HEK293 (cell line): ENCODE data around the gene MPP4.

Experiments used
- CTCF ChIA-PET: fragments of 350-600 bp; formaldehyde crosslinking; extraction: SDS; loops from one replicate; lab custom pipeline; 2021; ENCODE audit warnings: antibody characterized with exemption; lab: Yijun Ruan, JAX
- POLR2A ChIA-PET: fragments of 300-600 bp; formaldehyde crosslinking; extraction: SDS; loops from one replicate; lab custom pipeline; 2020; ENCODE audit warnings: antibody characterized with exemption, inconsistent platforms; lab: Yijun Ruan, JAX
- H3K27ac ChIP-seq: fragments of 200-500 bp; sonication (Bioruptor generic); 2 replicates; pipeline ENCODE4 v1.5.1; 2014; ENCODE audit warnings: low read depth, low read length, control low read depth, inconsistent platforms; ENCODE audit errors: extremely low read depth
- H3K36me3 ChIP-seq, 2 experiments: fragments of 200-500 bp in 1 of 2; sonication (Bioruptor generic) in 1 of 2; 1 replicate in 1 of 2; 2 replicates in 1 of 2; pipeline ENCODE4 v1.5.1; 2014 to 2017; ENCODE audit warnings: inconsistent platforms in 2 of 2, low read length in 2 of 2; ENCODE audit not compliant: control insufficient read depth in 2 of 2, insufficient read depth in 1 of 2
- H3K4me1 ChIP-seq: fragments of 200-500 bp; sonication (Bioruptor generic); 2 replicates; pipeline ENCODE4 v1.5.1; 2014; ENCODE audit warnings: mild to moderate bottlenecking, low read length, inconsistent platforms; ENCODE audit not compliant: control insufficient read depth, insufficient read depth
- H3K4me3 ChIP-seq: 2 replicates; pipeline ENCODE4 v1.5.1; 2011; ENCODE audit warnings: low read depth, mild to moderate bottlenecking, control low read depth, low read length, moderate library complexity
- H3K9me3 ChIP-seq: fragments of 200-500 bp; sonication (Bioruptor generic); 2 replicates; pipeline ENCODE4 v1.5.1; 2014; ENCODE audit warnings: low read depth, low read length, inconsistent platforms; ENCODE audit not compliant: control insufficient read depth, insufficient read depth
- AEBP2 ChIP-seq: fragments of 450-650 bp; formaldehyde crosslinking; IDR thresholded peaks from 2 replicates; pipeline ENCODE4 v1.5.1; 2016; ENCODE audit warnings: missing biosample characterization, missing genetic modification characterization, borderline replicate concordance
- HOXD13 ChIP-seq: sonication (generic); formaldehyde crosslinking; IDR thresholded peaks from 2 replicates; pipeline ENCODE4 v1.8.0; 2022; ENCODE audit warnings: missing genetic modification reagents, borderline replicate concordance
- KLF16 ChIP-seq: fragments of 450-650 bp; formaldehyde crosslinking; IDR thresholded peaks from 2 replicates; pipeline ENCODE4 v1.5.1; 2017; ENCODE audit warnings: missing biosample characterization, missing genetic modification characterization
- KLF9 ChIP-seq: fragments of 450-650 bp; formaldehyde crosslinking; IDR thresholded peaks from 2 replicates; pipeline ENCODE4 v1.5.1; 2016; ENCODE audit warnings: missing biosample characterization, missing genetic modification characterization, low read depth
- SETDB1 ChIP-seq: IDR thresholded peaks from one replicate; pipeline ENCODE4 v1.6.1; 2017; ENCODE audit warnings: mild to moderate bottlenecking, low read length, moderate library complexity, mixed read lengths; ENCODE audit not compliant: insufficient read length
- ZBTB21 ChIP-seq: fragments of 450-650 bp; formaldehyde crosslinking; IDR thresholded peaks from 2 replicates; pipeline ENCODE4 v1.5.1; 2017; ENCODE audit warnings: missing biosample characterization, missing genetic modification characterization
- ZFP41 ChIP-seq: fragments of 450-650 bp; formaldehyde crosslinking; IDR thresholded peaks from 2 replicates; pipeline ENCODE4 v1.5.1; 2016; ENCODE audit warnings: missing biosample characterization, missing genetic modification characterization, borderline replicate concordance
- ZNF16 ChIP-seq: fragments of 450-650 bp; formaldehyde crosslinking; IDR thresholded peaks from 2 replicates; pipeline ENCODE4 v1.5.1; 2016; ENCODE audit warnings: low read depth, missing biosample characterization, missing genetic modification characterization
- ZNF169 ChIP-seq: fragments of 450-650 bp; formaldehyde crosslinking; IDR thresholded peaks from 2 replicates; pipeline ENCODE4 v1.5.1; 2016; ENCODE audit warnings: missing biosample characterization, missing genetic modification characterization
- ZNF184 ChIP-seq: fragments of 450-650 bp; IDR thresholded peaks from 2 replicates; pipeline ENCODE4 v1.5.1; 2018; ENCODE audit warnings: missing biosample characterization, mild to moderate bottlenecking, missing genetic modification characterization
- ZNF211 ChIP-seq: fragments of 450-650 bp; formaldehyde crosslinking; IDR thresholded peaks from 2 replicates; pipeline ENCODE4 v1.5.1; 2016; ENCODE audit warnings: low read depth, missing biosample characterization, missing genetic modification characterization
- ZNF221 ChIP-seq: fragments of 450-650 bp; formaldehyde crosslinking; IDR thresholded peaks from 2 replicates; pipeline ENCODE4 v1.5.1; 2017; ENCODE audit warnings: missing biosample characterization, missing genetic modification characterization, borderline replicate concordance
- ZNF223 ChIP-seq: fragments of 450-650 bp; formaldehyde crosslinking; IDR thresholded peaks from 2 replicates; pipeline ENCODE4 v1.5.1; 2016; ENCODE audit warnings: missing biosample characterization, missing genetic modification characterization
- ZNF366 ChIP-seq: fragments of 450-650 bp; formaldehyde crosslinking; conservative IDR thresholded peaks from 2 replicates; pipeline ENCODE4 v1.5.1; 2016; ENCODE audit warnings: missing biosample characterization, missing genetic modification characterization
- ZNF391 ChIP-seq: fragments of 450-650 bp; formaldehyde crosslinking; IDR thresholded peaks from 2 replicates; pipeline ENCODE4 v1.5.1; 2016; ENCODE audit warnings: low read depth, missing biosample characterization, missing genetic modification characterization, borderline replicate concordance
- ZNF530 ChIP-seq: fragments of 450-650 bp; formaldehyde crosslinking; IDR thresholded peaks from 2 replicates; pipeline ENCODE4 v1.5.1; 2016; ENCODE audit warnings: low read depth, missing biosample characterization, missing genetic modification characterization
- ZNF664 ChIP-seq: fragments of 450-650 bp; formaldehyde crosslinking; IDR thresholded peaks from 2 replicates; pipeline ENCODE4 v1.5.1; 2016; ENCODE audit warnings: missing biosample characterization, missing genetic modification characterization
- ZNF670 ChIP-seq: fragments of 450-650 bp; formaldehyde crosslinking; IDR thresholded peaks from 2 replicates; pipeline ENCODE4 v1.5.1; 2016; ENCODE audit warnings: missing biosample characterization, missing genetic modification characterization, low read depth
- ZNF768 ChIP-seq: fragments of 450-650 bp; formaldehyde crosslinking; IDR thresholded peaks from 2 replicates; pipeline ENCODE4 v1.5.1; 2018; ENCODE audit warnings: missing biosample characterization, mild to moderate bottlenecking, missing genetic modification characterization
- ZSCAN30 ChIP-seq: fragments of 450-650 bp; IDR thresholded peaks from 2 replicates; pipeline ENCODE4 v1.5.1; 2018; ENCODE audit warnings: missing biosample characterization, mild to moderate bottlenecking, missing genetic modification characterization, moderate library complexity
- ZXDB ChIP-seq: fragments of 450-650 bp; formaldehyde crosslinking; IDR thresholded peaks from 2 replicates; pipeline ENCODE4 v1.5.1; 2016; ENCODE audit warnings: missing biosample characterization, missing genetic modification characterization
- TF ChIP-seq, protein P1 (sequence below): fragments of 450-650 bp; formaldehyde crosslinking; IDR thresholded peaks from 2 replicates; pipeline ENCODE4 v1.5.1; 2016; ENCODE audit warnings: missing biosample characterization, missing genetic modification characterization
- TF ChIP-seq, protein P2 (sequence below): fragments of 450-650 bp; formaldehyde crosslinking; IDR thresholded peaks from 2 replicates; pipeline ENCODE4 v1.5.1; 2016; ENCODE audit warnings: missing biosample characterization, missing genetic modification characterization
- TF ChIP-seq, protein P3 (sequence below): fragments of 450-650 bp; formaldehyde crosslinking; IDR thresholded peaks from 2 replicates; pipeline ENCODE4 v1.5.1; 2016; ENCODE audit warnings: missing biosample characterization, missing genetic modification characterization

MPP4 gene

DNA sequence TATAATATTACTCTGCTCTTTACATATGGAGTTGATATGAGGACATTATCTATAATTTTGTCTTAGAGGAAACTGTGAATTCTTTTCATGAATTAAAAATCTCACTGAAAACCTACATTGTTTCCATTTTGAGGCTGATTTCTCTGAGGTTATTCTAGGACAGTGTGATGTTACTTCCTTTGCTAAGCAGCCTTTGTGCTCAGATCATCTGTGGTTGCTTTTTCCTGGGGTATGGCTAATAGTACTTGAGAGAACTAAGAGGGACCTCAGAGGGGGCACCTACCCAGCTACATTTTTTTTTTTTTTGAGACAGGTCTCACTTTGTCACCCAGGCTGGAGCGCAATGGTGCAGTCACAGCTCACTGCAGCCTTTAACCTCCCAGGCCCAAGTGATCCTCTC lies 8.7 kb upstream of the MPP4 start:
- no peak overlapping the region for H3K27ac ChIP-seq
- H3K36me3 ChIP-seq, result peaks cover 32 to 81% of the 10 kb centered on the region in 2 experiments
- H3K4me3 ChIP-seq, result no peak overlapping the region
- ChIA-PET CTCF (interaction anchor here (1.4 kb wide), 1 partner anchor 10 kb away, joined by 5 read pairs; no protein-coding TSS in a partner anchor), POLR2A (interaction anchor here (0.5 kb wide), 1 partner anchor 18 kb away, joined by 3 read pairs; no protein-coding TSS in a partner anchor)
- H3K9me3 ChIP-seq, result no peaks in the 10 kb centered on the region
- peaks cover 4% of the 10 kb centered on the region; the same call in 1 of the 2 replicates for H3K4me1 ChIP-seq
- no peak for TF ChIP-seq HOXD13 (CRISPR knock-in tag)
- no peak for TF ChIP-seq ZNF221 (tag by site-specific recombination)
- TF ChIP-seq ZNF391 (tag by site-specific recombination), result no peak
- no peak for TF ChIP-seq ZNF184 (tag by site-specific recombination)
- TF ChIP-seq, protein P1, sequence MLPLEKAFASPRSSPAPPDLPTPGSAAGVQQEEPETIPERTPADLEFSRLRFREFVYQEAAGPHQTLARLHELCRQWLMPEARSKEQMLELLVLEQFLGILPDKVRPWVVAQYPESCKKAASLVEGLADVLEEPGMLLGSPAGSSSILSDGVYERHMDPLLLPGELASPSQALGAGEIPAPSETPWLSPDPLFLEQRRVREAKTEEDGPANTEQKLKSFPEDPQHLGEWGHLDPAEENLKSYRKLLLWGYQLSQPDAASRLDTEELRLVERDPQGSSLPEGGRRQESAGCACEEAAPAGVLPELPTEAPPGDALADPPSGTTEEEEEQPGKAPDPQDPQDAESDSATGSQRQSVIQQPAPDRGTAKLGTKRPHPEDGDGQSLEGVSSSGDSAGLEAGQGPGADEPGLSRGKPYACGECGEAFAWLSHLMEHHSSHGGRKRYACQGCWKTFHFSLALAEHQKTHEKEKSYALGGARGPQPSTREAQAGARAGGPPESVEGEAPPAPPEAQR (tag by site-specific recombination), result no peak
- TF ChIP-seq, protein P2, sequence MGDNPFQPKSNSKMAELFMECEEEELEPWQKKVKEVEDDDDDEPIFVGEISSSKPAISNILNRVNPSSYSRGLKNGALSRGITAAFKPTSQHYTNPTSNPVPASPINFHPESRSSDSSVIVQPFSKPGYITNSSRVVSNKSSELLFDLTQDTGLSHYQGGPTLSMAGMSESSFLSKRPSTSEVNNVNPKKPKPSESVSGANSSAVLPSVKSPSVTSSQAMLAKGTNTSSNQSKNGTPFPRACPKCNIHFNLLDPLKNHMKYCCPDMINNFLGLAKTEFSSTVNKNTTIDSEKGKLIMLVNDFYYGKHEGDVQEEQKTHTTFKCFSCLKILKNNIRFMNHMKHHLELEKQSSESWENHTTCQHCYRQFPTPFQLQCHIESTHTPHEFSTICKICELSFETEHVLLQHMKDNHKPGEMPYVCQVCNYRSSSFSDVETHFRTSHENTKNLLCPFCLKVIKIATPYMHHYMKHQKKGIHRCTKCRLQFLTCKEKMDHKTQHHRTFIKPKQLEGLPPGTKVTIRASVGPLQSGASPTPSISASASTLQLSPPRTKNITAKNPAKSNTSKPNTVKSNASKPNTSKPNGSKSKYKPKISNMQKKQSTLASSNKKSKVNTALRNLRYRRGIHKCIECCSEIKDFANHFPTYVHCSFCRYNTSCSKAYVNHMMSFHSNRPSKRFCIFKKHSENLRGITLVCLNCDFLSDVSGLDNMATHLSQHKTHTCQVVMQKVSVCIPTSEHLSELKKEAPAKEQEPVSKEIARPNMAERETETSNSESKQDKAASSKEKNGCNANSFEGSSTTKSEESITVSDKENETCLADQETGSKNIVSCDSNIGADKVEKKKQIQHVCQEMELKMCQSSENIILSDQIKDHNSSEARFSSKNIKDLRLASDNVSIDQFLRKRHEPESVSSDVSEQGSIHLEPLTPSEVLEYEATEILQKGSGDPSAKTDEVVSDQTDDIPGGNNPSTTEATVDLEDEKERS (tag by site-specific recombination), result no peak

- no peak overlapping the region for H3K4me3 ChIP-seq
- H3K36me3 ChIP-seq, result peaks cover 32 to 76% of the 10 kb centered on the region in 2 experiments
- no peaks in the 10 kb centered on the region for H3K4me1 ChIP-seq
- ChIA-PET POLR2A (no interaction called here), CTCF (no interaction called here)
- H3K27ac ChIP-seq, result no peak overlapping the region
- TF ChIP-seq ZFP41 (tag by site-specific recombination) (no peak), ZNF530 (no peak), ZNF221 (tag by site-specific recombination) (no peak)
- TF ChIP-seq, protein P3, sequence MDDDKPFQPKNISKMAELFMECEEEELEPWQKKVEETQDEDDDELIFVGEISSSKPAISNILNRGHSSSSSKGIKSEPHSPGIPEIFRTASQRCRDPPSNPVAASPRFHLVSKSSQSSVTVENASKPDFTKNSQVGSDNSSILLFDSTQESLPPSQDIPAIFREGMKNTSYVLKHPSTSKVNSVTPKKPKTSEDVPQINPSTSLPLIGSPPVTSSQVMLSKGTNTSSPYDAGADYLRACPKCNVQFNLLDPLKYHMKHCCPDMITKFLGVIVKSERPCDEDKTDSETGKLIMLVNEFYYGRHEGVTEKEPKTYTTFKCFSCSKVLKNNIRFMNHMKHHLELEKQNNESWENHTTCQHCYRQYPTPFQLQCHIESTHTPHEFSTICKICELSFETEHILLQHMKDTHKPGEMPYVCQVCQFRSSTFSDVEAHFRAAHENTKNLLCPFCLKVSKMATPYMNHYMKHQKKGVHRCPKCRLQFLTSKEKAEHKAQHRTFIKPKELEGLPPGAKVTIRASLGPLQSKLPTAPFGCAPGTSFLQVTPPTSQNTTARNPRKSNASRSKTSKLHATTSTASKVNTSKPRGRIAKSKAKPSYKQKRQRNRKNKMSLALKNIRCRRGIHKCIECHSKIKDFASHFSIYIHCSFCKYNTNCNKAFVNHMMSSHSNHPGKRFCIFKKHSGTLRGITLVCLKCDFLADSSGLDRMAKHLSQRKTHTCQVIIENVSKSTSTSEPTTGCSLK, result no peak
- no peaks in the 10 kb centered on the region for H3K9me3 ChIP-seq
Observed at GRCh38 chr2:201704536-201704935, 6.1 kb upstream of the MPP4 start.

DNA sequence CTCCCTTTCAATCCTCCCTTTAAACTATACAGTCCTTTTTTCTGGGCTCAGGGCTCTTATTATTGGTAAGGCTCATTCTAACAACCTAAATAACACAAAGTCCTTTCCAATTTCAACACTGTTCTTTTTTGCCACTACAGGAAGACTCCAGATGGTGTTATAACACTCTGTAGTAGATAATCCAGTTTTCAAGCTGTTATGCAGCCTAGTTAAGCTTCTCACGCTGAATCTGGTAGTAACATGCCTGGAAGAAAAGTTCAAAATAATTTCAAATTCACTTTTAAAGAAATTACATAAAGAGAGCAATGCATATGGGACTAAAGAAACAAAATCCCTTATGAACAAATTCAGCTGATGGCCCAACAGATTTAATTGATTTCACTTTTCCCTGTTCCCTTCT lies 3.2 kb upstream of the MPP4 start:
- no peak for TF ChIP-seq ZNF664
- TF ChIP-seq KLF16 (tag by site-specific recombination), result no peak
- no peak for TF ChIP-seq ZNF223 (tag by site-specific recombination)
- no peak for TF ChIP-seq ZNF169
- no peak for TF ChIP-seq SETDB1
- no peak for TF ChIP-seq ZNF16 (tag by site-specific recombination)
- TF ChIP-seq ZNF211 (tag by site-specific recombination), result no peak
- TF ChIP-seq AEBP2 (tag by site-specific recombination), result no peak
- TF ChIP-seq ZNF670 (tag by site-specific recombination), result no peak
- TF ChIP-seq ZNF366 (tag by site-specific recombination), result no peak
- TF ChIP-seq ZSCAN30, result no peak
- TF ChIP-seq ZXDB, result no peak
- no peak for TF ChIP-seq ZBTB21 (tag by site-specific recombination)
- TF ChIP-seq KLF9 (tag by site-specific recombination), result no peak
- TF ChIP-seq ZNF768 (tag by site-specific recombination), result no peak
- no peak overlapping the region for H3K4me3 ChIP-seq
- H3K36me3 ChIP-seq, result peaks cover 21 to 48% of the 10 kb centered on the region in 2 experiments
- no peaks in the 10 kb centered on the region for H3K4me1 ChIP-seq
- no peak overlapping the region for H3K27ac ChIP-seq
- CTCF ChIA-PET, result no interaction called here
- H3K9me3 ChIP-seq, result no peaks in the 10 kb centered on the region
- POLR2A ChIA-PET, result no interaction called here
